ENCODE data around the gene HTR3D.

GRCh38 chr3:183988216-183988790 lies 43.2 kb upstream of the HTR3D start:
- TF ChIP-seq POLR2A (IDR thresholded peaks at IDR 0.05), result no peak
- TF ChIP-seq, protein P1, sequence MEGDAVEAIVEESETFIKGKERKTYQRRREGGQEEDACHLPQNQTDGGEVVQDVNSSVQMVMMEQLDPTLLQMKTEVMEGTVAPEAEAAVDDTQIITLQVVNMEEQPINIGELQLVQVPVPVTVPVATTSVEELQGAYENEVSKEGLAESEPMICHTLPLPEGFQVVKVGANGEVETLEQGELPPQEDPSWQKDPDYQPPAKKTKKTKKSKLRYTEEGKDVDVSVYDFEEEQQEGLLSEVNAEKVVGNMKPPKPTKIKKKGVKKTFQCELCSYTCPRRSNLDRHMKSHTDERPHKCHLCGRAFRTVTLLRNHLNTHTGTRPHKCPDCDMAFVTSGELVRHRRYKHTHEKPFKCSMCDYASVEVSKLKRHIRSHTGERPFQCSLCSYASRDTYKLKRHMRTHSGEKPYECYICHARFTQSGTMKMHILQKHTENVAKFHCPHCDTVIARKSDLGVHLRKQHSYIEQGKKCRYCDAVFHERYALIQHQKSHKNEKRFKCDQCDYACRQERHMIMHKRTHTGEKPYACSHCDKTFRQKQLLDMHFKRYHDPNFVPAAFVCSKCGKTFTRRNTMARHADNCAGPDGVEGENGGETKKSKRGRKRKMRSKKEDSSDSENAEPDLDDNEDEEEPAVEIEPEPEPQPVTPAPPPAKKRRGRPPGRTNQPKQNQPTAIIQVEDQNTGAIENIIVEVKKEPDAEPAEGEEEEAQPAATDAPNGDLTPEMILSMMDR (IDR thresholded peaks at IDR 0.05), result no peak

Measured in adrenal gland (tissue), 5 donors.